GM18870 (cell line): ENCODE results near the gene HBA2.
"Not testable (repeated sequence)": the region's sequence is repeated elsewhere in the genome, so short reads cannot be mapped to it uniquely, and the experiment has no call there.

Source experiments
- ATAC-seq: cut with Tn5 transposase; IDR thresholded peaks from one replicate; pipeline ENCODE4 v1.9.1; 2021; ENCODE audit warnings: moderate library complexity; ENCODE audit not compliant: unreplicated experiment

HBA2 gene

DNA sequence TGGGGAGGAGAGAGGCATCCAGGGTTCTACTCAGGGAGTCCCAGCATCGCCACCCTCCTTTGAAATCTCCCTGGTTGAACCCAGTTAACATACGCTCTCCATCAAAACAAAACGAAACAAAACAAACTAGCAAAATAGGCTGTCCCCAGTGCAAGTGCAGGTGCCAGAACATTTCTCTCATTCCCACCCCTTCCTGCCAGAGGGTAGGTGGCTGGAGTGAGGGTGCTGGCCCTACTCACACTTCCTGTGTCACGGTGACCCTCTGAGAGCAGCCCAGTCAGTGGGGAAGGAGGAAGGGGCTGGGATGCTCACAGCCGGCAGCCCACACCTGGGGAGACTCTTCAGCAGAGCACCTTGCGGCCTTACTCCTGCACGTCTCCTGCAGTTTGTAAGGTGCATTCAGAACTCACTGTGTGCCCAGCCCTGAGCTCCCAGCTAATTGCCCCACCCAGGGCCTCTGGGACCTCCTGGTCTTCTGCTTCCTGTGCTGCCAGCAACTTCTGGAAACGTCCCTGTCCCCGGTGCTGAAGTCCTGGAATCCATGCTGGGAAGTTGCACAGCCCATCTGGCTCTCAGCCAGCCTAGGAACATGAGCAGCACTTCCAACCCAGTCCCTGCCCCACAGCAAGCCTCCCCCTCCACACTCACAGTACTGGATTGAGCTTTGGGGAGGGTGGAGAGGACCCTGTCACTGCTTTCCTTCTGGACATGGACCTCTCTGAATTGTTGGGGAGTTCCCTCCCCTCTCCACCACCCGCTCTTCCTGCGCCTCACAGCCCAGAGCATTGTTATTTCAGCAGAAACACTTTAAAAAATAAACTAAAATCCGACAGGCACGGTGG lies 1.5 kb downstream of the HBA2 start:
- not testable (repeated sequence) for ATAC-seq

GRCh38 chr16:175011-175949 lies 2.6 kb downstream of the HBA2 start:
- ATAC-seq = no peak

DNA sequence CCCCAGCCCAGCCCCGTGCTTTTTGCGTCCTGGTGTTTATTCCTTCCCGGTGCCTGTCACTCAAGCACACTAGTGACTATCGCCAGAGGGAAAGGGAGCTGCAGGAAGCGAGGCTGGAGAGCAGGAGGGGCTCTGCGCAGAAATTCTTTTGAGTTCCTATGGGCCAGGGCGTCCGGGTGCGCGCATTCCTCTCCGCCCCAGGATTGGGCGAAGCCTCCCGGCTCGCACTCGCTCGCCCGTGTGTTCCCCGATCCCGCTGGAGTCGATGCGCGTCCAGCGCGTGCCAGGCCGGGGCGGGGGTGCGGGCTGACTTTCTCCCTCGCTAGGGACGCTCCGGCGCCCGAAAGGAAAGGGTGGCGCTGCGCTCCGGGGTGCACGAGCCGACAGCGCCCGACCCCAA lies 3.3 kb downstream of the HBA2 start:
- not testable (repeated sequence) for ATAC-seq

DNA sequence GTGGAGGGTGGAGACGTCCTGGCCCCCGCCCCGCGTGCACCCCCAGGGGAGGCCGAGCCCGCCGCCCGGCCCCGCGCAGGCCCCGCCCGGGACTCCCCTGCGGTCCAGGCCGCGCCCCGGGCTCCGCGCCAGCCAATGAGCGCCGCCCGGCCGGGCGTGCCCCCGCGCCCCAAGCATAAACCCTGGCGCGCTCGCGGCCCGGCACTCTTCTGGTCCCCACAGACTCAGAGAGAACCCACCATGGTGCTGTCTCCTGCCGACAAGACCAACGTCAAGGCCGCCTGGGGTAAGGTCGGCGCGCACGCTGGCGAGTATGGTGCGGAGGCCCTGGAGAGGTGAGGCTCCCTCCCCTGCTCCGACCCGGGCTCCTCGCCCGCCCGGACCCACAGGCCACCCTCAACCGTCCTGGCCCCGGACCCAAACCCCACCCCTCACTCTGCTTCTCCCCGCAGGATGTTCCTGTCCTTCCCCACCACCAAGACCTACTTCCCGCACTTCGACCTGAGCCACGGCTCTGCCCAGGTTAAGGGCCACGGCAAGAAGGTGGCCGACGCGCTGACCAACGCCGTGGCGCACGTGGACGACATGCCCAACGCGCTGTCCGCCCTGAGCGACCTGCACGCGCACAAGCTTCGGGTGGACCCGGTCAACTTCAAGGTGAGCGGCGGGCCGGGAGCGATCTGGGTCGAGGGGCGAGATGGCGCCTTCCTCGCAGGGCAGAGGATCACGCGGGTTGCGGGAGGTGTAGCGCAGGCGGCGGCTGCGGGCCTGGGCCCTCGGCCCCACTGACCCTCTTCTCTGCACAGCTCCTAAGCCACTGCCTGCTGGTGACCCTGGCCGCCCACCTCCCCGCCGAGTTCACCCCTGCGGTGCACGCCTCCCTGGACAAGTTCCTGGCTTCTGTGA lies 4.1 kb downstream of the HBA2 start, which contains the start of gene HBA1:
Gene HBA1, plus strand, starts transcription at position 204 of the 906 bp plus-strand sequence. Its CDS starts 37 bp downstream, at position 241.
- not testable (repeated sequence) for ATAC-seq

DNA sequence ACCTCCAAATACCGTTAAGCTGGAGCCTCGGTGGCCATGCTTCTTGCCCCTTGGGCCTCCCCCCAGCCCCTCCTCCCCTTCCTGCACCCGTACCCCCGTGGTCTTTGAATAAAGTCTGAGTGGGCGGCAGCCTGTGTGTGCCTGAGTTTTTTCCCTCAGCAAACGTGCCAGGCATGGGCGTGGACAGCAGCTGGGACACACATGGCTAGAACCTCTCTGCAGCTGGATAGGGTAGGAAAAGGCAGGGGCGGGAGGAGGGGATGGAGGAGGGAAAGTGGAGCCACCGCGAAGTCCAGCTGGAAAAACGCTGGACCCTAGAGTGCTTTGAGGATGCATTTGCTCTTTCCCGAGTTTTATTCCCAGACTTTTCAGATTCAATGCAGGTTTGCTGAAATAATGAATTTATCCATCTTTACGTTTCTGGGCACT lies 4.7 kb downstream of the HBA2 start:
- no peak for ATAC-seq

DNA sequence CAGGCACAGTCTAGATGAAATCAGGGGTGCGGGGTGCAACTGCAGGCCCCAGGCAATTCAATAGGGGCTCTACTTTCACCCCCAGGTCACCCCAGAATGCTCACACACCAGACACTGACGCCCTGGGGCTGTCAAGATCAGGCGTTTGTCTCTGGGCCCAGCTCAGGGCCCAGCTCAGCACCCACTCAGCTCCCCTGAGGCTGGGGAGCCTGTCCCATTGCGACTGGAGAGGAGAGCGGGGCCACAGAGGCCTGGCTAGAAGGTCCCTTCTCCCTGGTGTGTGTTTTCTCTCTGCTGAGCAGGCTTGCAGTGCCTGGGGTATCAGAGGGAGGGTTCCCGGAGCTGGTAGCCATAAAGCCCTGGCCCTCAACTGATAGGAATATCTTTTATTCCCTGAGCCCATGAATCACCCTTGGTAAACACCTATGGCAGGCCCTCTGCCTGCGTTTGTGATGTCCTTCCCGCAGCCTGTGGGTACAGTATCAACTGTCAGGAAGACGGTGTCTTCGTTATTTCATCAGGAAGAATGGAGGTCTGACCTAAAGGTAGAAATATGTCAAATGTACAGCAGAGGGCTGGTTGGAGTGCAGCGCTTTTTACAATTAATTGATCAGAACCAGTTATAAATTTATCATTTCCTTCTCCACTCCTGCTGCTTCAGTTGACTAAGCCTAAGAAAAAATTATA lies 5.4 kb downstream of the HBA2 start:
- no peak for ATAC-seq

DNA sequence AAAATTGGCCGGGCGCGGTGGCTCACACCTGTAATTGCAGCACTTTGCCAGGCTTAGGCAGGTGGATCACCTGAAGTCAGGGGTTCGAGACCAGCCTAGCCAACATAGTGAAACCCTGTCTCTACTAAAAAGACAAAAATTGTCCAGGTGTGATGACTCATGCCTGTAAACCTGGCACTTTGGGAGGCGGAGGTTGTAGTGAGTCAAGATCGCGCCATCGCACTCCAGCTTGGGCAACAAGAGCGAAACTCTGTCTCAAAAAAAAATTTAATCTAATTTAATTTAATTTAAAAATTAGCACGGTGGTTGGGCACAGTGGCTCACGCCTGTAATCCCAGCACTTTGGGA lies 6.0 kb downstream of the HBA2 start:
- no peak for ATAC-seq

- no peak for ATAC-seq
Observed at GRCh38 chr16:179211-180092, 6.8 kb downstream of the HBA2 start.

GRCh38 chr16:180101-180675 lies 7.5 kb downstream of the HBA2 start, which contains the start of gene HBQ1:
Gene HBQ1, plus strand, starts transcription at chr16:180459. Its CDS starts 28 bp downstream, at chr16:180487.
- ATAC-seq = no peak

- no peak for ATAC-seq
Observed at GRCh38 chr16:180681-181564, 8.2 kb downstream of the HBA2 start.

DNA sequence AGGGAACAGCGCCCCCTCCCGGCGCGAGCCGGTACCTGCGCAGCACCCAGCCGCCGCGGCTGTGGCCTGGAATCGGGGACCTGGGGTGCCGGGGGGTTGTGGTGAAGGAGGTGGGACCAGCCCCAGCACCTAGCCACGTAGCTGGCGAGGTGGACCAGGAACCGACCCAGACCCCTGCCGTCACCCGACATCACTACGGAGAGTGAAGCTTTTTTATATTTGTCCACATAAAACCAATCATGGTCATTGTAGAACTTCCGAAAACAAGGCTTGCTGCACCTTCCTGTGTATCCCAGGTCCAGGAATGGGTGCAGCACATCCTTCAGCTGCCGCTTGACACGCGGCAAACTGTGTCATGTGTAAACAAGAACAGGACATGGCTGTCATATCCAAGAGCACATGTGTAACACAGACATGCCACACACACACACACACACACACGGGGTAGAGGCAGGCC lies 8.9 kb downstream of the HBA2 start:
- ATAC-seq = no peak

DNA sequence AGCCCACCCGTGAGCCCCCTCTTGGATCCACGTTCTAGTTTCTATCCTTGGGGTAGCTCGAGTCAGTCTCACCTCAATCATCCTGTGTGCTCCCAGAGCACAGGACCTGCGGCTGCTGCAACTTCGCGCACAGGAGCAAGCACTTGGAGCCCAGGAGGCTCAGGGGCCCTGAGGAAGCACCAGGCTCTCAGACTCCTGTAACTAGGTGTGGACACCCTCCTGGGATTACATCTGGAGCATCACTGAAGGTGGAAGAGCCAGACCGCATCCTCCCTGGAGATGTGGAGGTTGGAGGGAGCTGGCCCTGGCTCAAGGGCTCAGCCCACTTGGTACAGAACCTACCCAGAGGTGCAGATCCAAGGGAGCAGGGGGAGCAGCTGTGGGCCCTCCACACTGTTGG lies 10.3 kb downstream of the HBA2 start:
- ATAC-seq = no peak

DNA sequence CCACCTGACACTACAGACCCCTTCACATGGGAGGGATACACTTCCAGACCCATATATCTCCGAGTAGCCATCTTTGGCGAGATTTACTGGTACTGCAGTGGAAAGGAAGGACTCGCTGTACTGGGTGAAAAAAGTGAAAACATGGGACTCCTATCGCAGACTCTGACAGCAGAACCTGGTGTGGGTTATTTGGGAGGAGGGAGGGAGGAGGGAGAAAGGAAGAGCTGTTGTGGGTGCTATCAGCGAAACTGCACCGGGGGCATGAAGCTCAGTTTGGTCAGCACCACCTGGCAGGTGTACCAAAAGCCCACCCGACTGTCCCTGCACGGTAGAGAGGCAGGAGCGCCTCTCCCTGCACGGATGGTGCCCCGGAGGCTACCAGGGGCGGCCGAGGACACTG lies 12.5 kb downstream of the HBA2 start:
- ATAC-seq = no peak

DNA sequence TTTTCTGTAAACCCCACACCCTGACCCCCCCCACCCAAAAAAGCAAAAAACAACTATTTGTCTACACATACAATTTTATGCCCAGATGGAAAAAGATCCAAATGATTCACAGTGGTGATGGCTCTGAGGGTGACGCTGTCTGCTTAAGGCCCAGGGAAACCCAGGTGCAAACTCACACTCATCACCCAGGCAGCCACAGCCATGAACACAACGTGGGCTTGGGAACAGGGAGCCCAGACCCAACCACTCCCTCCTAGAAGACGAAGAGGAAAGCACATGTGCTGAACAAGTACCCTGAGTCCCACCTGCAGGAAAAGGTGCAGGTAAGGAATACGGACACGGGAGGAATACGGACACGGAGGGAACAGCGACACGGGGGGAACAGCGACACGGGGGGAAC lies 13.0 kb downstream of the HBA2 start:
- no peak for ATAC-seq

DNA sequence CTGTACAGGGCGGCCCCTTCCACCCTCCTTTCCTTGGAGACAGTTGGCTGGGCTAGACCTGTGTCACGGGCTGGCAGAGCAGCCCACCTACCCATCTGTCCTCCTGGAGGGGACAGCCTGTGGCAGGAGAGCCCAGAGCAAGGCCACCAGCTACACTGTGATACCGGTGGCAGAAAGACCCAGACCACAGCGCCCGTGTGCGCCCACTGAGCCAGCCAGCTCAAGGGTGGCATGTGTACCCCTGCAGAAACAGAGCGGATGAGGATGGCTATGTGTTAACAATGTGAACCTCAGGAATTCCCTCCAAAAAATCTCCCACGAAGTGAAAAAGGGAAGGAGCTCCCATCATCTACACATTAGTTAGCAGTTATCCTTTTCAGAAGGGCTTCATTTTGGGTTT lies 14.7 kb downstream of the HBA2 start:
- ATAC-seq = no peak

- ATAC-seq = no peak
Observed at GRCh38 chr16:188674-189073, 16.0 kb downstream of the HBA2 start.

DNA sequence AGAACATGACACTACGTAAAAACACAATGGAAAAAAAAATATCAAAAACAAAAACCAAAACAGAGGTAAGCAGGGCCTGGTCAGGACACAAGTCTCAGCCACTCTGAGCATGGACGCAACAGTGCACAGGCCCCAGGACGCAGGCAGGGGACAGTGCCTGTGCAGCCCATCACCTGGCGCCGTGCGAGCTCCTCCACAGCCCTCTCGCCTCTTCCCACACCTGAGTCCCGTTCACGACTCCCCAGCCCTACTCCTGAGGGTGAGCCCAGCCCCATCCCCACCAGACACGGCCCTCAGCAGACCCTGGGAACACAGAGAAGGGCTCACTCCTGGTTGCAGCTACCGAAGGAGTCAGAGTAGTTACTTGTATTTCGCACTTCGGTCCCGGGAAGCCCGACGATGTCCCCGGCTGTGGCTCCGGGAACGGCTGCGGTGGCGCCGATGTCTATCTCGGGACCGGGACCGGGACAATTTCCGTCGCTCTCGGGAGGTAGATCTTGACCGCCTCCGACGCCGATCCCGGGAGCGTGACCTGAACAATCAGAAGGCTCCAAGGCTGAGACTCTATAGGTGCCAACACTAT lies 17.0 kb downstream of the HBA2 start:
- no peak for ATAC-seq
